OCI-LY1 (cell line): ENCODE data around the gene NR6A1.

Experiments
- CTCF ChIP-seq: fragments of 200-600 bp; sonication (generic), shearing (Covaris generic); IDR thresholded peaks from 2 replicates; pipeline ENCODE4 v1.5.1; 2017; ENCODE audit warnings: mild to moderate bottlenecking, antibody characterized with exemption, low read length, moderate library complexity, mixed read lengths
- EZH2 ChIP-seq: fragments of 200-600 bp; sonication (generic), shearing (Covaris generic); IDR thresholded peaks from 2 replicates; pipeline ENCODE4 v1.8.0; 2017; ENCODE audit warnings: borderline replicate concordance, mixed run types, mild to moderate bottlenecking, antibody characterized with exemption, low read length, moderate library complexity, mixed read lengths

- TF ChIP-seq EZH2 = no peak
- TF ChIP-seq CTCF = no peak
Observed at GRCh38 chr9:124481115-124481514, 290.0 kb downstream of the NR6A1 start.
